ENCODE measurements around the gene CENPC.

DNA sequence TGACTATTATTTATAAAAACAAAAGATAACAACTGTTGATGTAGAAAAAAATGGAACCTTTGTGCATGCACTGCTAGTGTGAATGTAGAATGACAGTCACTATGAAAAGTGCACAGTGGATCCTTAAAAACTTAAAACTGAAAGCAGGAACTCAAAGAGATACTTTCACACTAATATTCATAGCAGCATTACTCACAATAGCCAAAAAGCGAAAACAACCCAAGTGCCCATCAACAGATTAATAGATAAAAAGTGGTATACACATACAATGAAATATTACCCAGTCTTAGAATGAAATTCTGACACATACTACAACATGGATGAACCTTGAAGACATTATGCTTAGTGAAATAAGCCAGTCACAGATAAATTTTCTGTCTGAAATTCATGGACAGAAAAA is 23.8 kb downstream of the CENPC start:
- TF ChIP-seq, protein P1, sequence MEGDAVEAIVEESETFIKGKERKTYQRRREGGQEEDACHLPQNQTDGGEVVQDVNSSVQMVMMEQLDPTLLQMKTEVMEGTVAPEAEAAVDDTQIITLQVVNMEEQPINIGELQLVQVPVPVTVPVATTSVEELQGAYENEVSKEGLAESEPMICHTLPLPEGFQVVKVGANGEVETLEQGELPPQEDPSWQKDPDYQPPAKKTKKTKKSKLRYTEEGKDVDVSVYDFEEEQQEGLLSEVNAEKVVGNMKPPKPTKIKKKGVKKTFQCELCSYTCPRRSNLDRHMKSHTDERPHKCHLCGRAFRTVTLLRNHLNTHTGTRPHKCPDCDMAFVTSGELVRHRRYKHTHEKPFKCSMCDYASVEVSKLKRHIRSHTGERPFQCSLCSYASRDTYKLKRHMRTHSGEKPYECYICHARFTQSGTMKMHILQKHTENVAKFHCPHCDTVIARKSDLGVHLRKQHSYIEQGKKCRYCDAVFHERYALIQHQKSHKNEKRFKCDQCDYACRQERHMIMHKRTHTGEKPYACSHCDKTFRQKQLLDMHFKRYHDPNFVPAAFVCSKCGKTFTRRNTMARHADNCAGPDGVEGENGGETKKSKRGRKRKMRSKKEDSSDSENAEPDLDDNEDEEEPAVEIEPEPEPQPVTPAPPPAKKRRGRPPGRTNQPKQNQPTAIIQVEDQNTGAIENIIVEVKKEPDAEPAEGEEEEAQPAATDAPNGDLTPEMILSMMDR (IDR thresholded peaks at IDR 0.05), result no peak
- TF ChIP-seq POLR2AphosphoS5 (IDR thresholded peaks at IDR 0.05), result no peak
